ENCODE measurements around the gene MISP3. TPM values are rescaled to one million over a fixed set of nuclear protein-coding genes. Genes with fewer than 3 reads are reported as not detected.

MISP3 gene
- total and polyA plus RNA-seq, 5 experiments from 2014 or later = 0.36 to 1.4 (median 0.59) TPM

GRCh38 chr19:14085309-14085995 is 12.9 kb downstream of the MISP3 start, which contains the start of gene C19orf67:
Gene C19orf67 (minus strand): TSS chr19:14085783. CDS start chr19:14085627, 156 bp downstream.
- peak within 1 kb of the TSS in 1 of 10 donors; percentile 71 for H3K4me3 Mint-ChIP-seq
- ATAC-seq = no peak
- DNase-seq = no peak
- H3K36me3 Mint-ChIP-seq = peaks cover 1 to 16% (median 4%) of the 10 kb centered on the region in 3 donors
- POLR2A ChIA-PET = no interaction called here
- peak within 1 kb of the TSS in 2 of 10 donors; percentile 43 to 86 for H3K27ac Mint-ChIP-seq
- H3K9me3 Mint-ChIP-seq = no peaks in the 10 kb centered on the region
- peaks cover 13 to 33% (median 21%) of the 10 kb centered on the region in 4 donors for H3K4me1 Mint-ChIP-seq
- no peaks in the 10 kb centered on the region for H3K27me3 Mint-ChIP-seq

GRCh38 chr19:14086098-14086497 is 13.5 kb downstream of the MISP3 start:
- peaks cover 12 to 27% (median 18%) of the 10 kb centered on the region in 4 donors for H3K4me1 Mint-ChIP-seq
- no peak overlapping the region for H3K4me3 Mint-ChIP-seq
- H3K36me3 Mint-ChIP-seq = peaks cover 1 to 16% (median 4%) of the 10 kb centered on the region in 3 donors
- H3K27ac Mint-ChIP-seq = no peak overlapping the region
- POLR2A ChIA-PET = interaction anchor here (1.2 kb wide), 1 partner anchor 30 kb away, joined by 3 read pairs; no protein-coding TSS in a partner anchor
- H3K9me3 Mint-ChIP-seq = no peaks in the 10 kb centered on the region
- ATAC-seq = no peak
- no peaks in the 10 kb centered on the region for H3K27me3 Mint-ChIP-seq
- no peak for DNase-seq

- Mint-ChIP-seq H3K27ac (peak overlapping the region in 9 of 10 donors; percentile 41 to 93 (median 90)), H3K9me3 (peaks cover 0 to 11% (median 0%) of the 10 kb centered on the region in 9 donors), H3K4me3 (peak overlapping the region; percentile 66 to 94 (median 86)), H3K4me1 (peaks cover 16 to 26% (median 18%) of the 10 kb centered on the region in 4 donors), H3K27me3 (peaks cover 0 to 2% (median 0%) of the 10 kb centered on the region in 5 donors), H3K36me3 (peaks cover 4 to 16% (median 11%) of the 10 kb centered on the region in 3 donors)
- DNase-seq = no peak
- POLR2A ChIA-PET = interaction anchor here (0.9 to 2.1 kb wide), 7 partner anchors 13 to 207 kb away, joined by 3 to 9 read pairs (median 3); partner anchors contain the start of genes ASF1B, IL27RA and PRKACA
- ATAC-seq = no peak
These were observed 16.2 kb downstream of the MISP3 start for GRCh38 chr19:14088634-14089411.

GRCh38 chr19:14089412-14089661 is 16.8 kb downstream of the MISP3 start:
- Mint-ChIP-seq H3K27ac (peak overlapping the region in 9 of 10 donors; percentile 41 to 93 (median 76)), H3K9me3 (peaks cover 0 to 11% (median 0%) of the 10 kb centered on the region in 9 donors), H3K27me3 (peaks cover 0 to 2% (median 0%) of the 10 kb centered on the region in 5 donors), H3K4me3 (peak overlapping the region; percentile 66 to 94 (median 86)), H3K4me1 (peaks cover 16 to 26% (median 18%) of the 10 kb centered on the region in 4 donors), H3K36me3 (peaks cover 4 to 16% (median 11%) of the 10 kb centered on the region in 3 donors)
- POLR2A ChIA-PET = interaction anchor here (0.9 to 2.1 kb wide), 7 partner anchors 14 to 207 kb away, joined by 3 to 9 read pairs (median 3); partner anchors contain the start of genes ASF1B, IL27RA and PRKACA
- DNase-seq (peak in 3 of 10 donors; percentile 35 to 43 (median 42)), ATAC-seq (no peak)

- Mint-ChIP-seq H3K4me3 (peak overlapping the region; percentile 70 to 94 (median 86)), H3K27me3 (peaks cover 0 to 2% (median 0%) of the 10 kb centered on the region in 5 donors), H3K4me1 (peaks cover 18 to 30% (median 21%) of the 10 kb centered on the region in 4 donors), H3K27ac (peak overlapping the region in 9 of 10 donors; percentile 41 to 94 (median 85)), H3K36me3 (peaks cover 4 to 16% (median 11%) of the 10 kb centered on the region in 3 donors), H3K9me3 (peaks cover 0 to 11% (median 0%) of the 10 kb centered on the region in 9 donors)
- DNase-seq (peak in 8 of 10 donors; percentile 31 to 49 (median 43)), ATAC-seq (peak; percentile 15 to 16)
- POLR2A ChIA-PET = interaction anchor here (0.6 to 2.1 kb wide), 9 partner anchors 8 to 208 kb away, joined by 3 to 12 read pairs (median 4); partner anchors contain the start of genes ASF1B, IL27RA and PRKACA
These were observed 17.3 kb downstream of the MISP3 start for GRCh38 chr19:14089662-14090508.

GRCh38 chr19:14090509-14091080 is 18.0 kb downstream of the MISP3 start, which contains the start of gene SAMD1:
Gene SAMD1 (minus strand): TSS chr19:14090751.
- Mint-ChIP-seq H3K36me3 (peaks cover 4 to 14% (median 11%) of the 10 kb centered on the region in 3 donors), H3K4me1 (peaks cover 17 to 30% (median 20%) of the 10 kb centered on the region in 4 donors), H3K9me3 (peaks cover 0 to 11% (median 0%) of the 10 kb centered on the region in 9 donors)

GRCh38 chr19:14091081-14091812 is 18.7 kb downstream of the MISP3 start:
- H3K4me1 Mint-ChIP-seq = peaks cover 17 to 30% (median 20%) of the 10 kb centered on the region in 4 donors
- H3K27ac Mint-ChIP-seq = peak overlapping the region; percentile 89 to 100 (median 99)
- ATAC-seq (peak; percentile 54 to 70), DNase-seq (peak in 8 of 10 donors; percentile 40 to 89 (median 82))
- H3K9me3 Mint-ChIP-seq = peaks cover 0 to 11% (median 0%) of the 10 kb centered on the region in 9 donors
- POLR2A ChIA-PET = interaction anchor here (0.6 to 1.7 kb wide), 21 partner anchors 9 to 982 kb away, joined by 3 to 21 read pairs (median 4); partner anchors contain the start of genes ASF1B, DCAF15, IL27RA and PRKACA
- H3K27me3 Mint-ChIP-seq = peaks cover 0 to 2% (median 0%) of the 10 kb centered on the region in 5 donors
- H3K4me3 Mint-ChIP-seq = peak overlapping the region; percentile 91 to 100 (median 100)
- H3K36me3 Mint-ChIP-seq = peaks cover 4 to 14% (median 11%) of the 10 kb centered on the region in 3 donors

More at GRCh38 chr19:14090509-14091080, 18.0 kb downstream of the MISP3 start, which contains the start of gene SAMD1:
- DNase-seq = peak; percentile 69 to 96 (median 84)
- Mint-ChIP-seq H3K27me3 (peaks cover 0 to 2% (median 0%) of the 10 kb centered on the region in 5 donors), H3K27ac (peak within 1 kb of the TSS; percentile 89 to 100 (median 99)), H3K4me3 (peak within 1 kb of the TSS; percentile 91 to 100 (median 100))
- peak; percentile 56 to 66 for ATAC-seq
- POLR2A ChIA-PET = interaction anchor here (0.6 to 1.9 kb wide), 20 partner anchors 8 to 315 kb away, joined by 3 to 21 read pairs (median 4); partner anchors contain the start of genes ASF1B, DCAF15, IL27RA and PRKACA

- POLR2A ChIA-PET = interaction anchor here (0.6 to 1.7 kb wide), 22 partner anchors 10 to 983 kb away, joined by 3 to 21 read pairs (median 4); partner anchors contain the start of genes ASF1B, DCAF15, IL27RA and PRKACA
- Mint-ChIP-seq H3K27me3 (peaks cover 0 to 2% (median 0%) of the 10 kb centered on the region in 5 donors), H3K9me3 (peaks cover 0 to 11% (median 0%) of the 10 kb centered on the region in 9 donors), H3K27ac (peak overlapping the region; percentile 89 to 100 (median 99)), H3K4me3 (peak overlapping the region; percentile 91 to 100 (median 100)), H3K36me3 (peaks cover 4 to 19% (median 14%) of the 10 kb centered on the region in 3 donors), H3K4me1 (peaks cover 17 to 30% (median 20%) of the 10 kb centered on the region in 4 donors)
- DNase-seq (peak in 7 of 10 donors; percentile 31 to 78 (median 48)), ATAC-seq (peak; percentile 6 to 21)
These were observed 19.4 kb downstream of the MISP3 start for GRCh38 chr19:14091813-14092462.

- no peak for DNase-seq
- Mint-ChIP-seq H3K9me3 (peaks cover 0 to 11% (median 0%) of the 10 kb centered on the region in 9 donors), H3K36me3 (peaks cover 4 to 23% (median 14%) of the 10 kb centered on the region in 3 donors), H3K27ac (peak overlapping the region in 9 of 10 donors; percentile 24 to 88 (median 75)), H3K4me3 (peak overlapping the region; percentile 22 to 80 (median 59)), H3K4me1 (peaks cover 14 to 28% (median 19%) of the 10 kb centered on the region in 4 donors), H3K27me3 (peaks cover 0 to 2% (median 0%) of the 10 kb centered on the region in 5 donors)
- POLR2A ChIA-PET = interaction anchor here (0.9 to 1.4 kb wide), 5 partner anchors 12 to 976 kb away, joined by 3 to 5 read pairs (median 3); a partner anchor contains a TSS
- no peak for ATAC-seq
These were observed 20.7 kb downstream of the MISP3 start for GRCh38 chr19:14093117-14093823.

All from naive thymus-derived CD8-positive, alpha-beta T cell (primary cell).